Suprapubic skin (tissue), 3 donors: ENCODE measurements around the gene CTDSP2.

ENCODE experiments used
- EP300 ChIP-seq: sonication (generic); formaldehyde crosslinking; IDR thresholded peaks from one replicate; pipeline ENCODE4 v1.6.1; 2017; ENCODE audit warnings: antibody characterized with exemption
- TF ChIP-seq, protein P1 (sequence below), 2 donors: fragments of 200-600 bp in 1 of 2; fragments of 450-650 bp in 1 of 2; sonication (generic) in 1 of 2; IDR thresholded peaks; one replicate each; pipeline ENCODE4 v1.5.1; 2016 to 2019; ENCODE audit warnings: antibody characterized with exemption in 2 of 2, mild to moderate bottlenecking in 1 of 2, moderate library complexity in 1 of 2

DNA sequence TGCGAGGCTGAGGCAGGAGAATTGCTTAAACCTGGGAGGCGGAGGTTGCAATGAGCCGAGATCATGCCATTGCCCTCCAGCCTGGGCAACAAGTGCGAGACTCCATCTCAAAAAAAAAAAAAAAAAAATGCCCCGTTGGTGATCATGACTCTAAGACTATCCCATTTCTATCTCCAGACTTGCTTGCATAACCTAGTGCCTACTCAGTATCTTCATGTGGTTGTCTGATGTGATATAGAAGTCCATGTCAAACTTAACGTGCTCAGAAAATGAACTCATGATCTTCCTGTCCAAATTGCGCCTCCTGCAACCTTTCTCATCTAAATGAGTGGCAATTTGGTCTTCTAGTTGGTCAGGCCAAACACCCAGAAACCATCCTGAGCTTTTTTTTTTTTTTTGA lies 68.6 kb downstream of the CTDSP2 start:
- TF ChIP-seq, protein P1, sequence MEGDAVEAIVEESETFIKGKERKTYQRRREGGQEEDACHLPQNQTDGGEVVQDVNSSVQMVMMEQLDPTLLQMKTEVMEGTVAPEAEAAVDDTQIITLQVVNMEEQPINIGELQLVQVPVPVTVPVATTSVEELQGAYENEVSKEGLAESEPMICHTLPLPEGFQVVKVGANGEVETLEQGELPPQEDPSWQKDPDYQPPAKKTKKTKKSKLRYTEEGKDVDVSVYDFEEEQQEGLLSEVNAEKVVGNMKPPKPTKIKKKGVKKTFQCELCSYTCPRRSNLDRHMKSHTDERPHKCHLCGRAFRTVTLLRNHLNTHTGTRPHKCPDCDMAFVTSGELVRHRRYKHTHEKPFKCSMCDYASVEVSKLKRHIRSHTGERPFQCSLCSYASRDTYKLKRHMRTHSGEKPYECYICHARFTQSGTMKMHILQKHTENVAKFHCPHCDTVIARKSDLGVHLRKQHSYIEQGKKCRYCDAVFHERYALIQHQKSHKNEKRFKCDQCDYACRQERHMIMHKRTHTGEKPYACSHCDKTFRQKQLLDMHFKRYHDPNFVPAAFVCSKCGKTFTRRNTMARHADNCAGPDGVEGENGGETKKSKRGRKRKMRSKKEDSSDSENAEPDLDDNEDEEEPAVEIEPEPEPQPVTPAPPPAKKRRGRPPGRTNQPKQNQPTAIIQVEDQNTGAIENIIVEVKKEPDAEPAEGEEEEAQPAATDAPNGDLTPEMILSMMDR (IDR thresholded peaks at IDR 0.05): no peak
- TF ChIP-seq EP300: no peak
